Neural crest cell (in vitro differentiated cells): ENCODE measurements around the gene SLC27A5. TPM values are rescaled to one million over a fixed set of nuclear protein-coding genes. Genes with fewer than 3 reads are reported as not detected.

Source experiments
- DNase-seq: peaks from one replicate; pipeline ENCODE4 v3.0.0; 2021; ENCODE audit warnings: low read depth, mixed read lengths, low spot score
- H3K27ac Mint-ChIP-seq: one replicate; pipeline ENCODE4 v1.8.0; 2021; ENCODE audit warnings: mild to moderate bottlenecking, mixed read lengths; ENCODE audit not compliant: unreplicated experiment
- H3K27me3 Mint-ChIP-seq: 2 replicates; pipeline ENCODE4 v1.8.0; 2021; ENCODE audit warnings: low read depth, mild to moderate bottlenecking, mixed read lengths
- H3K36me3 Mint-ChIP-seq: 2 replicates; pipeline ENCODE4 v1.8.0; 2021; ENCODE audit warnings: low read depth, mild to moderate bottlenecking, mixed read lengths
- H3K4me1 Mint-ChIP-seq: 2 replicates; pipeline ENCODE4 v1.8.0; 2021; ENCODE audit warnings: mixed read lengths
- H3K4me3 Mint-ChIP-seq: one replicate; pipeline ENCODE4 v1.8.0; 2021; ENCODE audit warnings: mild to moderate bottlenecking, mixed read lengths
- H3K9me3 Mint-ChIP-seq: 2 replicates; pipeline ENCODE4 v1.8.0; 2021; ENCODE audit warnings: mixed read lengths
- CTCF ChIP-seq: fragments of 200-600 bp; sonication (generic); conservative IDR thresholded peaks from 2 replicates; pipeline ENCODE4 v1.5.0; 2021; ENCODE audit warnings: antibody characterized with exemption, mild to moderate bottlenecking
- total RNA-seq: library from RNA; stranded (reverse); gene quantifications from 2 replicates; pipeline ENCODE4 v1.2.1, GENCODE V29; 2021

SLC27A5 gene
- total RNA-seq, 1 donor from 2014 or later, result 17.5 TPM

DNA sequence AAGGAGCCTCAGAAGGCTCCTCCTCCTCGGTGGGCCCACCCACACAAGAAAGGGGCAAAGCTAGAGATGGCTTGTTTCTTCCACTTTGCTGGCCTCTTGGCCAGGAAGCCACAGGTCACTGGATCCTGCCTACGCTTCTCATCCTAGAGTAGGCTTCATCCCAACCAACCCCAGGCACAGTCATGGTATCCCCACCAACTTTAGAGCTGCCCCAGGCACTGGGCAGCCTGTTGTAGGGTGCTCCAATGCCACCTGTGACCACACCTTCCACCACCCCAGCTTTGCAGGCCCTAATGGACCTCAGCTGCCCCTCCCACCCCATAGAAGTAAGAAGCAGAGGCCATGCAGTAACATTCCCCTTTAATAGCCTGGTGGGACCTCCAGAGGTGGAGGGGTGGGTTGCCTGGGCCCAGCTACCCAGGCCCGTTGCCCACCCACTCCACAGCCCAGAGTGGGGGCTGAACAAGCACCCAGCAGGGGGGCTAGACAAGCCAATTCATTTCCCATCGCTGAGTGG, 43.6 kb upstream of the SLC27A5 start:
- DNase-seq, result no peak
- Mint-ChIP-seq H3K4me1 (peaks cover 74% of the 10 kb centered on the region), H3K4me3 (peak overlapping the region; percentile 94), H3K36me3 (peaks cover 37% of the 10 kb centered on the region), H3K27me3 (peaks cover 31% of the 10 kb centered on the region), H3K27ac (peak overlapping the region; percentile 59), H3K9me3 (no peaks in the 10 kb centered on the region)
- no peak for TF ChIP-seq CTCF

- Mint-ChIP-seq H3K27ac (peak within 1 kb of the TSS; percentile 98), H3K36me3 (peaks cover 39% of the 10 kb centered on the region), H3K9me3 (no peaks in the 10 kb centered on the region), H3K4me3 (peak within 1 kb of the TSS; percentile 94), H3K27me3 (peaks cover 34% of the 10 kb centered on the region), H3K4me1 (peaks cover 67% of the 10 kb centered on the region)
- peak; percentile 97 for DNase-seq
- TF ChIP-seq CTCF, result no peak
Measured at GRCh38 chr19:58554494-58555368, 42.9 kb upstream of the SLC27A5 start, which contains the start of gene CHMP2A. TSS of gene CHMP2A (minus strand) at chr19:58555105. CDS start at chr19:58554212, 893 bp downstream.

DNA sequence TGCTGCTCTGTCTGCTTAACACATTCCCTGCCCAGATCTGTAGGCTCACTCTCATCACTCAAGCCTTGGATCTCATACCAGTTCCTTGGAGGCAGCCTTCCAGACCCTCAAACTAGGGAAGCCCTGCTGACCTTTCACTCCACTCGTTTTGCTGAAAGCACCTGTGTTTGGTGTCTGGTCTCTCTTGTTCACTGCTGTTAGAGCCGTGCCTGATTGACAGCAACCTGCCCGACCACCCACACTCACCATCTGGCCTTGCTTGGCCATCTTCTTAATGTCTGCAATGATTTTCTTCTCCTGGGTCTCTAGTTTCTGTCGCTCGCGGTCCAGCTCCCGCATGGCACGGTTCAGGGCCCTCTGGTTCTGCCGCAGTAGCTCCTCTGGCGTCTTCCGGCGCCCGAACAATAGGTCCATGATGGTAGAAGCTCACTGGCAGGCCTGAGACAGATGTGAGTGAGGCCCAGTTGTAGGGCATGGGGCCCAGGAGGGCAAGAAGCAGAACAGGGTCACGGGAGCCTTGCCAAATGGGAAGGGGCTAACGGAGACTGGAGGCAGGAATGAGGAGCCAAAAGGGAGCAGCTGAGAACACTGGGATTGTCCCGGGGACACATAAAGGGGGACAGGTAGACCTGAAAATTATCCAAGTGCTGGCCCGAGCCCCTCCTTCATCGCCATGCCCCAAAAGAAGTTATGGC, 42.2 kb upstream of the SLC27A5 start:
- Mint-ChIP-seq H3K9me3 (no peaks in the 10 kb centered on the region), H3K27me3 (peaks cover 31% of the 10 kb centered on the region), H3K36me3 (peaks cover 38% of the 10 kb centered on the region), H3K27ac (peak overlapping the region; percentile 98), H3K4me3 (peak overlapping the region; percentile 94), H3K4me1 (peaks cover 59% of the 10 kb centered on the region)
- peak; percentile 22 for DNase-seq
- no peak for TF ChIP-seq CTCF

- Mint-ChIP-seq H3K27ac (no peak overlapping the region), H3K4me1 (peaks cover 58% of the 10 kb centered on the region), H3K36me3 (peaks cover 40% of the 10 kb centered on the region), H3K27me3 (peaks cover 27% of the 10 kb centered on the region), H3K4me3 (peak overlapping the region; percentile 77), H3K9me3 (no peaks in the 10 kb centered on the region)
- DNase-seq, result no peak
- TF ChIP-seq CTCF, result no peak
Measured at GRCh38 chr19:58552655-58553054, 40.9 kb upstream of the SLC27A5 start.

DNA sequence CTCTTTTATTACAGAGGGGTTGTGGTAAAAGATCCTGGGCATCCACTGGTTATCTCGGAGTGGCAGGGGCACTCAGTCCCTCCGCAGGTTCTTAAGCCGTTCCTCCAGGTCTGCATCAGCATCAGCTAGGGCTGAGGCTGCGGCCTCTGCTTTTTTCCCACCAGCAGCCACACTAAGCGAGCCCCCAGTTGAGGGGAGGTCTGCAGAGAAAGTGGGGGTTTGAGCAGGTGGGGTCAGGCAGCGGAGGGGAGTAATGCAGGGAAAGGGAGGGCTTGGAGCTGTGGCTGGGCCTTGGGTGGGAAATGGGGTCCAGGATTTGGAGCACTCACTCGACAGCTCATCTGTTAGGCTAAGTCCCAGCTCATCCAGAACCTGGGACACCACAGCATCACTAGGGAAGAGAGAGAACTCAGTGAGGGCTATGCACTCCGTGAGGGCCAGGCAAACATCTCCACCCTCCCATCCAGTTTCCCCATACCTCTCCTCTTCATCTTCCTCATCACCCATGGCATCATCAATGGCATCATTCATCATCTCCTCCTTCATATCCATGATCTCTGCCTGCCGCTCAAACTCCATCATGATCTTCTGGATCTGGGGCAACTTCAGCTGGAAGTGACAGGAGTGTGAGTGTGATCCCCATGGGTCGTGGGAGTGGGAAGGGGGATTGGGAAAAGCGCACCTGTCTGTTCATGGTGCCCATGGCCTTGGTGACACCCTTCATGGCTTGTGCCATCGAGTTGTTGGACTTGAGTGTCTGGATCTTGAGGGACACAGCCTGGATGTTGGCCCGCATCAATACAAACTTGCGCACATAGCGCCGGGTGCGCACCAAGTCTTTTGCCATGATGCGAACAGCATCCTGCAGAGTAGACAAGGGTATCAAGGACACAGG, 40.0 kb upstream of the SLC27A5 start:
- peaks cover 45% of the 10 kb centered on the region for H3K36me3 Mint-ChIP-seq
- H3K27ac Mint-ChIP-seq, result no peak overlapping the region
- peak overlapping the region; percentile 77 for H3K4me3 Mint-ChIP-seq
- TF ChIP-seq CTCF, result no peak
- DNase-seq, result no peak
- H3K9me3 Mint-ChIP-seq, result no peaks in the 10 kb centered on the region
- H3K4me1 Mint-ChIP-seq, result peaks cover 53% of the 10 kb centered on the region
- H3K27me3 Mint-ChIP-seq, result peaks cover 27% of the 10 kb centered on the region
